Ramos (cell line): Measurements from ENCODE around the gene SNX27.
"Not testable (repeated sequence)": the region's sequence is repeated elsewhere in the genome, so short reads cannot be mapped to it uniquely, and the experiment has no call there.

Experiments
- in situ Hi-C: fragments of 300-500 bp; cut with MboI; formaldehyde crosslinking; loops from one replicate; pipeline ENCODE4 v1.14.3; 2022; ENCODE audit warnings: low sequenced_read_pairs; ENCODE audit not compliant: unreplicated experiment

The SNX27 gene

GRCh38 chr1:151635479-151636072, 23.7 kb downstream of the SNX27 start:
- in situ Hi-C loops: no loop called here

DNA sequence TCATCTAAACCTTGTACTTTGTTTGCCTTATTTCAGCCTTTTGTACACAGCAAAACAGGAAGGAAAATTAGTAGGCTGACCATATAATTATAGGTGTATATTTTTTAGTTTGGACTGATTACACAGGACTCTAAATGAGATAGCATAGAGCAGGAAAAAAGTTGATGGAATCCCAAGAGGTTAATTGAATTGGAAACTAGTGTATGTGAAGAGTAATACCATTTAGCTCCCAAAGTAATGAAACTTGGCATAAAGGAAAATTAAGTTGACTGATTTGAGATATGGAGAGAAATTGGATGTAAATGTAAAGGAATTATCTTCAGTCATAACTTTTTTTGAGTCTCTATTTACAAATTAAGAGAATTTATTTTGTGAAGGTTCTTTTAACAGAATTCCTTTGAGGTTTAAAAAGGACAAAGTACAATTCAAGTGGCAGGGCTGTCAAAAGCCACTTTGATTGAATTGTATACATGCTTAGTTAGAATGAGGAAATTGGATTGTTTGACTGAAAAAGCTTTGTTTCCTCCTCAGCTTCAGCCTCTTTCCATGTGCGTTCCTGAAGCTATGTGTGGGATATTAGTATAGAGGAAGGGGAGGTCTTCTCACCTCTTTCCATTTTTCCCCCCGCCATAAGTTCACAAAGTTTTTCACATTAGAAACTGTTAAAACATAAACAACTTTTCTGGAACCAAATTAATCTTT, 26.4 kb downstream of the SNX27 start:
- in situ Hi-C loops: no loop called here

DNA sequence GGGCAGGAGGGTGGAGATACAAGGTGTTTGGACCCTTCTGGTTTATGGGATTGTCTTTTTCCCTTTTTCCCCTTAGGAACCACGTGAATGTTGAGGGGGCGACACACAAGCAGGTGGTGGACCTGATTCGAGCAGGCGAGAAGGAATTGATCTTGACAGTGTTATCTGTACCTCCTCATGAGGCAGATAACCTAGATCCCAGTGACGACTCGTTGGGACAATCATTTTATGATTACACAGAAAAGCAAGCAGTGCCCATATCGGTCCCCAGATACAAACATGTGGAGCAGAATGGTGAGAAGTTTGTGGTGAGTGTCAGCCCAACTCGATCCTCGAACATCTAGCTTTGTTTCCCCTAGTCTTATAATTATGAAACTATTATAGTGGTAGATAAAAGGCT, 27.0 kb downstream of the SNX27 start:
- in situ Hi-C loops: no loop called here

GRCh38 chr1:151639466-151639865, 27.6 kb downstream of the SNX27 start:
- in situ Hi-C loops: no loop called here

DNA sequence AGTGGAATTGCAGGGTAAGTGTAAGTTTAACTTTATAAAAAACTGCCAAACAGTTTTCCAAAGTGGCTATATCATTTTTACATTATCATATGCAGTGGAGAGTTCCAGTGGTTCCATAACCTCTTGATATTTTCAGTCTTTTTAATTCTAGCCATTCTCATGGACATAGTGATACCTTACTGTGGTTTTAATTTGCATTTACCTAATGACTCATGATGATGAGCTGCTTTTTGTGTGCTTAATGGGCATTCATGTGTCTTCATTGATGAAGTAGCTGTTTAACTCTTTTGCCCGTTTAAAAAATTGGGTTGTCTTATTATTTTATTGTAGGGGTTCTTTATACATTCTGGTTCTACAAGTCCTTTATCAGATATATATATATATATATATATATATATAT, 29.4 kb downstream of the SNX27 start:
- in situ Hi-C loops: no loop called here

GRCh38 chr1:151643085-151643484, 31.2 kb downstream of the SNX27 start:
- in situ Hi-C loops: not testable (repeated sequence)

GRCh38 chr1:151644001-151644400, 32.2 kb downstream of the SNX27 start:
- in situ Hi-C loops: no loop called here

DNA sequence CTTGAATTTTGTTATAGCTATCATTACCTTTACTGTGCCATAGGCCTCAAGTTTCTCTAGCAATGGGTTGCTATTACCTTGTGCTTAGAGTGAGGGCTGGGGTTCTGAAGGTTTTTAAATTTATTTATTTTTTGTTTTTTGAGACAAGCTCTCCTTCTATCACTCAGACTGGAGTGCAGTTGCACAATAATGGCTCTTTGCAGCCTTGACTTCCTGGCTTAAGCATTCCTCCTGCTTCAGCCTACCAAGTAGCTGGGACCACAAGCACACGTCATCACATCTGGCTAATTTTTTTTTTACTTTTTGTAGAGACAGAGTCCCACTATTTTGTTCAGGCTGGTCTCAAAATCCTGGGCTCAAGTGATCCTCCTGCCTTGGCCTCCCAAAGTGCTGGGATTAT, 41.5 kb downstream of the SNX27 start:
- in situ Hi-C loops: no loop called here

DNA sequence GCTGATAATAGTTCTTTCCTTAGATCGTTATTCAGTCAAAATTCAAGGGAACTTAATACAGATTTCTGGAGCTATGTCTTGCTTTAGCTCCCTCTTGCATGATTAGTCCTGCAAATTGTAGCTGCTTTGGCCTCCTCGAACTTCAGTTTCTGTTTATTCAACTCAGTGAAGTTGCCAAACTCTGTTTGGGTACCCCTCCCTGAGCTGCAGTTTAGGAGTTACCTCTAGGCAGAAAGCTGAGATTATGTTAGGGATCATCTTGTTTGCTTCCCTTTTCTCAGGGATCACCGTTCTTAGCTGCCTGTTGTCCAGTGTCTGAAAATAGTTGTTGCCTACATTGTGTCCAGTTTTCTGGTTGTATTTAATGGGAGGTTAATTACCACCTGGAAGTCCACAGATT, 43.5 kb downstream of the SNX27 start:
- in situ Hi-C loops: no loop called here

DNA sequence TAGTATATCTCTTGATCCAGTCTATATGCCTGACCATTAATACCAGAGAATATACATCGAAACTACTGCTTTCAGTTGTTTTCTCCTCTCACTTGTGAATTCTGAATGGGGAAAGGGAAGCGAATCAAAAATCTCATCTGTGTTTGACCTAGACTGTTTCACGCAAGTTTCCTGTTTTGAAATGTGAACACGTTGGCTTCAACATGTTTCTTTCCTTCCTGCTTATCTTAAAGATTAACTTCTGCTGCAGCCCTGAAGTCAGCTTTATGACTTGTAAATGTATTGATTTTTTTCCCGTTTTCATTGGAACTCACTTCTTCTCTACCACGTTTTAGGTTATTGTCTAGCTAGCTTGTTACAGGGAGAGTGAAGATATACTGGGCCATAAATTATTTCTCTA, 49.9 kb downstream of the SNX27 start:
- in situ Hi-C loops: no loop called here

GRCh38 chr1:151668090-151668489, 56.2 kb downstream of the SNX27 start:
- in situ Hi-C loops: no loop called here

- in situ Hi-C loops: not testable (repeated sequence)
These were observed 58.3 kb downstream of the SNX27 start for GRCh38 chr1:151670036-151670675.

GRCh38 chr1:151673407-151673806, 61.6 kb downstream of the SNX27 start:
- in situ Hi-C loops: no loop called here

GRCh38 chr1:151680391-151680790, 68.5 kb downstream of the SNX27 start:
- in situ Hi-C loops: no loop called here

- in situ Hi-C loops: no loop called here
These were observed 69.0 kb downstream of the SNX27 start for GRCh38 chr1:151680826-151681225.

- in situ Hi-C loops: no loop called here
These were observed 70.1 kb downstream of the SNX27 start for GRCh38 chr1:151681923-151682322.

GRCh38 chr1:151682901-151683300, 71.1 kb downstream of the SNX27 start:
- in situ Hi-C loops: not testable (repeated sequence)

- in situ Hi-C loops: no loop called here
These were observed 72.3 kb downstream of the SNX27 start for GRCh38 chr1:151684128-151684527.

DNA sequence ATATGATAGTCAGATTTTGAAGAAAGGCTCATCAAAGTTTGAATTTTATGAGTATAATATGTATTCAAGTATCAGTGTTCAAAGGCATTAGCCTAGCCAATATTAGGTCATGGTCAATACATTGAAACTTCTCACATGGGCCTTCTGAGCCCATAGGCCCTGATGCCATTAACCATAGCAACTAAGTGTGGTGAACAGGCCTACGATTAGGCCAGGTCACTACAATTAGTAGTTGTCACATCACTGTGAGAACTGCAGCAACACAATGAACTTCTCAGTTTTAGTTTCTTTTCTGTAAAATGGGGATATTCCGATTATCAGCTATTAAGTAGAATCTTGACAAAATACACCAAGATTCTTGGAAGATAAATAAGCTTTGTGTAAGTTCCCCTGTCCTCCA, 74.7 kb downstream of the SNX27 start:
- in situ Hi-C loops: no loop called here

- in situ Hi-C loops: no loop called here
These were observed 77.6 kb downstream of the SNX27 start for GRCh38 chr1:151689494-151689893.

DNA sequence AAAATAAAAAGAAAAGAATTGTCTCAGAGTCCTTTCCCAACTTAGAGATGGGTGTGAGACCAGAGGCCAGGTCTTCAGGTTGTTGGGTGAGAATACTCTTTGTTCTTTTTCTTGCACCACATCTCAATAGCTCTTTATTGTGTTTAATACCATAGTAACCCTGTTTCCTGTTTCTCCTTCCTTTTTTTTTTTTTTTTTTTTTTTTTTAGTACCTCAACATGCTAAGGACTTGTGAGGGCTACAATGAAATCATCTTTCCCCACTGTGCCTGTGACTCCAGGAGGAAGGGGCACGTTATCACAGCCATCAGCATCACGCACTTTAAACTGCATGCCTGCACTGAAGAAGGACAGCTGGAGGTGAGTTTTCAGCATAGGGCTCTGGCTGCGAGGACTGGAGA, 80.4 kb downstream of the SNX27 start:
- in situ Hi-C loops: no loop called here
